ENCODE results near the gene MOSPD2.

DNA sequence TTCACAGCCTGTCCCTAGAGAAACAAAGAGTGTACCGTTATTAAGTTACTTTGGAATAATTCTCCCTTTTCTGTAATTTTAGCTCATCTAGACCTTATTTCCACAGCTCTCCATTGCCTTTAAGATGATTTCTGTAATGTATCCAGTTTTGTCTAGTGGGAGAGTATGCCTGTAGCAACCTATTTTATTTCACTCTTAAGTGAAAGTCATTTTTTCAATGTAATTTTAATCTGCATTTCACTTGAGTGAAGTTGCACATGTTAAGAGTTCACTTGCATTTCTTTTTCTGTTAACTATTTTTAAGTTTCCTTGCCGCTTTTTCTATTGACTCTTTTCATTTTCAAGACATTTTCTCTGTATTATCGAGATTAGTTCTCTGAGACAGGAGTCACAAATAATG is 46.9 kb upstream of the MOSPD2 start:
- TF ChIP-seq, protein P1, sequence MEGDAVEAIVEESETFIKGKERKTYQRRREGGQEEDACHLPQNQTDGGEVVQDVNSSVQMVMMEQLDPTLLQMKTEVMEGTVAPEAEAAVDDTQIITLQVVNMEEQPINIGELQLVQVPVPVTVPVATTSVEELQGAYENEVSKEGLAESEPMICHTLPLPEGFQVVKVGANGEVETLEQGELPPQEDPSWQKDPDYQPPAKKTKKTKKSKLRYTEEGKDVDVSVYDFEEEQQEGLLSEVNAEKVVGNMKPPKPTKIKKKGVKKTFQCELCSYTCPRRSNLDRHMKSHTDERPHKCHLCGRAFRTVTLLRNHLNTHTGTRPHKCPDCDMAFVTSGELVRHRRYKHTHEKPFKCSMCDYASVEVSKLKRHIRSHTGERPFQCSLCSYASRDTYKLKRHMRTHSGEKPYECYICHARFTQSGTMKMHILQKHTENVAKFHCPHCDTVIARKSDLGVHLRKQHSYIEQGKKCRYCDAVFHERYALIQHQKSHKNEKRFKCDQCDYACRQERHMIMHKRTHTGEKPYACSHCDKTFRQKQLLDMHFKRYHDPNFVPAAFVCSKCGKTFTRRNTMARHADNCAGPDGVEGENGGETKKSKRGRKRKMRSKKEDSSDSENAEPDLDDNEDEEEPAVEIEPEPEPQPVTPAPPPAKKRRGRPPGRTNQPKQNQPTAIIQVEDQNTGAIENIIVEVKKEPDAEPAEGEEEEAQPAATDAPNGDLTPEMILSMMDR (IDR thresholded peaks at IDR 0.05): no peak
- TF ChIP-seq POLR2AphosphoS5 (IDR thresholded peaks at IDR 0.05): no peak
- TF ChIP-seq POLR2A (IDR thresholded peaks at IDR 0.05): no peak

Data from breast epithelium (tissue), 3 donors.